CD14-positive monocyte (primary cell): ENCODE data around the gene C2orf80. TPM values are rescaled to one million over a fixed set of nuclear protein-coding genes. Genes with fewer than 3 reads are reported as not detected.

Experiments used
- DNase-seq, 3 donors: peaks; one replicate each; pipeline ENCODE4 v3.0.0-alpha.2; 2011 to 2022
- H2AFZ ChIP-seq: 2 replicates; pipeline ENCODE4 v1.6.0; 2012; ENCODE audit warnings: mild to moderate bottlenecking, low read depth, low read length, inconsistent platforms; ENCODE audit not compliant: insufficient read depth, poor library complexity, severe bottlenecking
- H3K27ac ChIP-seq, 2 donors: 1 replicate in 1 of 2; 2 replicates in 1 of 2; pipeline ENCODE4 v1.5.1; 2012 to 2013; ENCODE audit warnings: low read length in 2 of 2, control low read depth in 1 of 2, inconsistent platforms in 1 of 2, low read depth in 1 of 2, mild to moderate bottlenecking in 1 of 2
- H3K27me3 ChIP-seq, 2 donors: one replicate each; pipeline versions ENCODE4 v1.6.0 to v1.6.1; 2011 to 2013; ENCODE audit warnings: low read length in 2 of 2; ENCODE audit not compliant: control insufficient read depth in 2 of 2, insufficient read depth in 2 of 2
- H3K36me3 ChIP-seq, 2 donors: replicated peaks in 1 of 2; 1 replicate in 1 of 2; 2 replicates in 1 of 2; pipeline versions ENCODE4 v1.5.1 to v1.6.1; 2012 to 2013; ENCODE audit warnings: low read length in 2 of 2, control low read depth in 1 of 2, inconsistent platforms in 1 of 2, mild to moderate bottlenecking in 1 of 2; ENCODE audit not compliant: insufficient read depth in 2 of 2, control insufficient read depth in 1 of 2
- H3K4me1 ChIP-seq, 2 donors: 1 replicate in 1 of 2; 2 replicates in 1 of 2; pipeline versions ENCODE4 v1.5.1 to v1.6.1; 2012 to 2013; ENCODE audit warnings: low read length in 2 of 2, control low read depth in 1 of 2, inconsistent platforms in 1 of 2, mild to moderate bottlenecking in 1 of 2, moderate library complexity in 1 of 2; ENCODE audit not compliant: insufficient read depth in 2 of 2, control insufficient read depth in 1 of 2
- H3K4me2 ChIP-seq: replicated peaks from 2 replicates; pipeline ENCODE3; 2012; ENCODE audit warnings: low read length, moderate library complexity, mild to moderate bottlenecking; ENCODE audit not compliant: poor library complexity, severe bottlenecking; ENCODE audit errors: extremely low read depth
- H3K4me3 ChIP-seq, 3 experiments: fragments of 200-600 bp in 1 of 3; sonication (generic) in 1 of 3; replicated peaks in 1 of 3; 1 replicate in 2 of 3; 2 replicates in 1 of 3; pipeline ENCODE4 v1.5.1; 2011 to 2013; ENCODE audit warnings: low read length in 3 of 3, mild to moderate bottlenecking in 3 of 3, control low read depth in 2 of 3, low read depth in 2 of 3, inconsistent platforms in 1 of 3, moderate library complexity in 1 of 3
- H3K79me2 ChIP-seq: 2 replicates; pipeline ENCODE4 v1.6.0; 2012; ENCODE audit warnings: mild to moderate bottlenecking, control low read depth, inconsistent platforms, low read length, moderate library complexity; ENCODE audit not compliant: insufficient read depth
- H3K9ac ChIP-seq: 2 replicates; pipeline ENCODE4 v1.6.0; 2017; ENCODE audit warnings: low read length, mild to moderate bottlenecking; ENCODE audit not compliant: insufficient read depth, poor library complexity, severe bottlenecking
- H3K9me3 ChIP-seq, 2 donors: replicated peaks in 1 of 2; 1 replicate in 1 of 2; 2 replicates in 1 of 2; pipeline versions ENCODE4 v1.5.1 to v1.6.1; 2012 to 2013; ENCODE audit warnings: low read length in 2 of 2, control low read depth in 1 of 2; ENCODE audit not compliant: control insufficient read depth in 1 of 2, insufficient read depth in 1 of 2
- H4K20me1 ChIP-seq: 2 replicates; pipeline ENCODE4 v1.6.0; 2012; ENCODE audit warnings: mild to moderate bottlenecking, low read length, control low read depth, moderate library complexity; ENCODE audit not compliant: insufficient read depth
- H3K27ac Mint-ChIP-seq, 7 donors: one replicate each; pipeline ENCODE4 v1.8.0; 2020; ENCODE audit warnings: mild to moderate bottlenecking in 7 of 7, mixed read lengths in 7 of 7, moderate library complexity in 6 of 7, inconsistent platforms in 2 of 7
- H3K27me3 Mint-ChIP-seq, 3 donors: one replicate each; pipeline ENCODE4 v1.8.0; 2021 to 2022; ENCODE audit warnings: low read depth in 3 of 3, mild to moderate bottlenecking in 3 of 3, mixed read lengths in 3 of 3, moderate library complexity in 3 of 3, inconsistent platforms in 1 of 3
- H3K36me3 Mint-ChIP-seq, 2 donors: one replicate each; pipeline ENCODE4 v1.8.0; 2020; ENCODE audit warnings: mixed read lengths in 2 of 2, inconsistent platforms in 1 of 2, mild to moderate bottlenecking in 1 of 2
- H3K4me1 Mint-ChIP-seq: one replicate; pipeline ENCODE4 v1.8.0; 2020; ENCODE audit warnings: mild to moderate bottlenecking, mixed read lengths
- H3K4me3 Mint-ChIP-seq, 2 donors: one replicate each; pipeline ENCODE4 v1.8.0; 2020; ENCODE audit warnings: mild to moderate bottlenecking in 2 of 2, mixed read lengths in 2 of 2, moderate library complexity in 1 of 2
- H3K9me3 Mint-ChIP-seq, 7 donors: one replicate each; pipeline ENCODE4 v1.8.0; 2020 to 2022; ENCODE audit warnings: mixed read lengths in 7 of 7, mild to moderate bottlenecking in 6 of 7, moderate library complexity in 6 of 7, inconsistent platforms in 2 of 7
- CTCF ChIP-seq: fragments of 200-600 bp; IDR thresholded peaks from one replicate; pipeline ENCODE4 v1.8.0; 2022; ENCODE audit warnings: antibody characterized with exemption, mild to moderate bottlenecking
- WGBS: methylation state at CpG from one replicate; pipeline ENCODE4 v1.1.5; 2013; ENCODE audit warnings: missing lambda C conversion rate; ENCODE audit not compliant: insufficient coverage; 5-methylcytosine and 5-hydroxymethylcytosine counted together
- intact Hi-C, 2 donors: fragments of 100-400 bp; cut with micrococcal nuclease; formaldehyde crosslinking; loops; one replicate each; pipeline versions ENCODE4 v1.15.0 to v1.15.1; 2023
- polyA plus RNA-seq, 3 donors: library from polyadenylated mRNA; depleted of rRNA in 1 of 3; unstranded in 2 of 3; stranded (reverse) in 1 of 3; fragments of 300-500 nt in 2 of 3; fragments of >200 nt in 1 of 3; fragmentation: Illumina TruSeq in 2 of 3; gene quantifications; 1 replicate in 2 of 3; 2 replicates in 1 of 3; pipeline ENCODE4 v1.2.3, GENCODE V29; 2012 to 2021

The C2orf80 gene
- polyA plus RNA-seq, 3 donors, result not detected

GRCh38 chr2:208163489-208163888 is 26.3 kb downstream of the C2orf80 start, which contains the start of gene CRYGA:
TSS of gene CRYGA (minus strand) at chr2:208163589. CDS start at chr2:208163556, 33 bp downstream.
- no peaks in the 10 kb centered on the region for H4K20me1 ChIP-seq
- Mint-ChIP-seq H3K27me3 (peaks cover 0 to 1% (median 0%) of the 10 kb centered on the region in 3 donors), H3K4me1 (no peaks in the 10 kb centered on the region), H3K4me3 (no peak within 1 kb of the TSS), H3K27ac (no peak within 1 kb of the TSS), H3K9me3 (peaks cover 0 to 6% (median 0%) of the 10 kb centered on the region in 7 donors), H3K36me3 (no peaks in the 10 kb centered on the region)
- H3K4me2 ChIP-seq, result no peak within 1 kb of the TSS
- H3K79me2 ChIP-seq, result no peaks in the 10 kb centered on the region
- H3K9ac ChIP-seq, result no peak within 1 kb of the TSS
- no peak for TF ChIP-seq CTCF
- no peak within 1 kb of the TSS for H3K4me3 ChIP-seq
- intact Hi-C loops, result no loop called here
- no peaks in the 10 kb centered on the region for H3K9me3 ChIP-seq
- no peak for DNase-seq
- no CpG with 5 or more reads among the region's 2 CpGs for WGBS
- no peak within 1 kb of the TSS for H2AFZ ChIP-seq
- H3K36me3 ChIP-seq, result no peaks in the 10 kb centered on the region
- H3K4me1 ChIP-seq, result no peaks in the 10 kb centered on the region
- no peak within 1 kb of the TSS for H3K27ac ChIP-seq
- H3K27me3 ChIP-seq, result no peaks in the 10 kb centered on the region

DNA sequence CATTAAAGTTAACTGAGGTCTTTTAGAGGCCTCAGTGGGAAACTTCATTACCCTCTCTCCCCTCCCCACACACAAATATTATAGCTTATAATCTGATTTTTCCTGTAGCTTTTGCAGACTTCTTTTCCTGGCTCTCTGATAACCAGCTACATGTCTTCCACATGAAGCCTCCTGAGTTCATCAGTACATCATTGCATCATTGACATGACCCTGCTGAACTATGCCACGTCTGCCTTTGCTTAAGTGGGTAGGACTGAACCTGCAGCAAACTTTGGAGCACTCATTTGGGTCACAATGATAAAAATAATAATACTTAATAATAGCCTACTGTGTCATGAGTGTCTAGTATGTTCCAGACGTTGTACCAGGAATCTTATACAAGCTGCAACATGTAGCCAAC is 33.4 kb downstream of the C2orf80 start:
- Mint-ChIP-seq H3K4me3 (no peak overlapping the region), H3K4me1 (no peaks in the 10 kb centered on the region), H3K27ac (no peak overlapping the region), H3K9me3 (peaks cover 4 to 9% (median 6%) of the 10 kb centered on the region in 7 donors), H3K27me3 (peaks cover 0 to 1% (median 0%) of the 10 kb centered on the region in 3 donors), H3K36me3 (no peaks in the 10 kb centered on the region)
- Histone ChIP-seq H3K79me2 (no peaks in the 10 kb centered on the region), H3K36me3 (no peaks in the 10 kb centered on the region), H4K20me1 (no peaks in the 10 kb centered on the region), H3K4me1 (no peaks in the 10 kb centered on the region), H3K4me2 (no peak overlapping the region), H3K4me3 (no peak overlapping the region), H3K27ac (no peak overlapping the region), H3K9ac (no peak overlapping the region), H3K27me3 (no peaks in the 10 kb centered on the region), H3K9me3 (peaks cover 0 to 4% of the 10 kb centered on the region in 2 donors), H2AFZ (no peak overlapping the region)
- WGBS, result no CpG with 5 or more reads among the region's 2 CpGs
- TF ChIP-seq CTCF, result no peak
- no peak for DNase-seq
- intact Hi-C loops, result no loop called here
